ENCODE measurements around the gene F2RL3.
"Not testable (repeated sequence)": the region's sequence is repeated elsewhere in the genome, so short reads cannot be mapped to it uniquely, and the experiment has no call there.

F2RL3 gene

DNA sequence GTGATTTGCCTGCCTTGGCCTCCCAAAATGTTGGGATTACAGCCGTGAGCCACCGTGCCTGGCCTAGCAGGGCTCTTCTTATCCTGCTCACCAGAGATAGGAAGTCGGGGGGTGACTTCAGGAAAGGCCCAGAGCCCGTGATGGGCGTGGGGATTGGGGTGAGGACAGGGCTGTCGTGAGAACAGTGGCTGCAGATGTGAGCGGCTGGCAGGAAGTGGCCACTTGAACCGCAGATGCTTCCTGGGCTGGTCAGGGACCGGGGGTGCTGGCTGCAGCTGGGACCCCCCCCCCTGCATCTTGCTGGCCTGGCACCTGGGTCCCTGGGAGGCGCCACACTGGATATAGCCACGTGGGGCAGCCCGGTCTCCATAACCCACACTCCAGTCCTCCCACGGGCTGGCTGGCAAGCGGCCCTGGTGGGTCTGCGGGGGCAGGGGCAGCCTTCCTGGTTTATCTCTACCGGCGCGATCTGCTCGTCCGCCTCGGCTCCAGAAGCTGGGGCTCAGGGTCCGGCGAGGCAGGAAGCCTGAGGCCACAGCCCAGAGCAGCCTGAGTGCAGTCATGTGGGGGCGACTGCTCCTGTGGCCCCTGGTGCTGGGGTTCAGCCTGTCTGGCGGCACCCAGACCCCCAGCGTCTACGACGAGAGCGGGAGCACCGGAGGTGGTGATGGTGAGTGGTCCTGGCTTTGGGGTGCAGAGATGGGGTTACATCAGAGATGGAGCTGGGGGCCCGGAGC lies at the start of gene F2RL3:
F2RL3 (plus strand) TSS at position 371 of the 737 bp plus-strand sequence; CDS start at position 562, 191 bp downstream.
- DNase-seq: peak; percentile 84

GRCh38 chr19:16841391-16841926 lies 47.3 kb upstream of the F2RL3 start:
- DNase-seq: no peak

DNA sequence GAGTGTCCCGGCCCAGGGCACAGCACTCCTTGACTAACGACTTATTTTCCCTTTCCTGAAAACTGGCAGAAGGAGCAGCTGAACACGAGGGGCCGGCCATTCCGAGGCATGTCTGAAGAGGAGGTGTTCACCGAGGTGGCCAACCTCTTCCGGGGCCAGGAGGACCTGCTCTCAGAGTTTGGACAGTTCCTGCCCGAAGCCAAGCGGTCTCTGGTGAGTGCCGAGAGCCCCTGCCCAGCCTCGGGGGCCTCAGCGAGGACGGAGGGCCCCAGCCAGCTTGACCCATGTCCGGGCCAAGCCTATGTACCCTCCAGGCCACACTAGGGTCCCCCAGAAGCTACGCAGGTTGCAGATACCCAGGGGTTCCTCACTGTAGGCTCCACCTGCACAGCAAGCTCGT lies 41.9 kb upstream of the F2RL3 start:
- no peak for DNase-seq

GRCh38 chr19:16847430-16847829 lies 41.4 kb upstream of the F2RL3 start:
- no peak for DNase-seq

- no peak for DNase-seq
Measured at GRCh38 chr19:16849168-16849567, 39.6 kb upstream of the F2RL3 start.

GRCh38 chr19:16850133-16850532 lies 38.7 kb upstream of the F2RL3 start:
- DNase-seq: no peak

GRCh38 chr19:16851031-16851712 lies 37.6 kb upstream of the F2RL3 start:
- no peak for DNase-seq

DNA sequence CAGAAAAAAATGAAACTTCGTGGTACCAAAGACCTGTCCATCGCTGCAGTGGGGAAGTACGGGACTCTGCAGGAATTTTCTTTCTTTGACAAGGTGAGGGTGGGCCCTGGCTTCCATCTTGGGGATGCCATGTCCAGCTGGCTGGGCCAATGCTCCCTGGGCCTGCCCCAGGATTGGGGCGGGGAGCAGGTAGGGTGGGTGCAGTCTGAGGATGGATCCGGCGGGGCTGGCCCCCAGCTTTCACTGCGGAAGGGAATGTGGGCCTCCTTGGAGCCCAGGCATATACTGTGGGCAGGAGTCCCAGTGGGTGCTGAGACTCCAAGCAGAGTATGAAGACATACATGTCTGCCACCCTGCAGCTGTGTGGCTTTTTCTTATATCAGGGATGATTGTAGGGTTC lies 35.7 kb upstream of the F2RL3 start:
- DNase-seq: no peak

GRCh38 chr19:16856091-16856490 lies 32.7 kb upstream of the F2RL3 start:
- no peak for DNase-seq

DNA sequence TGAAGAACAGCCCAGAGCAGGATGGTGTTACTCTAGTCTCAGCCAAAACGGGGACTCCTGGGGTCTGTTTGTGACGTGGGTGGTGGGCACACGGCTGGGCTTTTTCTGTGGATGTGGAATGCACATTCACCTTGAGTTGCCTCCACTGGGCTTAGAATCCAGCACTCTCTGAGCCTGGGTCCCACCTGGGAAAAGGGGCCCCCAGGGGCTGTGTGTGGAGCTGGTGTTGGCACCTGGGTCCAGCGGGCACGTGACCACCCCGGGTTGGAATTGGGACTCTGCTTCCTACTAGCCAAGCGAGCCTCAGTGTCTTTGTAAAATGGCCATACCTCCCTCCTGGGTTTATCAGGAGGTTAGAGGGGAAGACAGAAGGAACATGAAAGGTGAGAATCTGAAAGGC lies 29.2 kb upstream of the F2RL3 start:
- no peak for DNase-seq

- no peak for DNase-seq
Measured at GRCh38 chr19:16860118-16860517, 28.7 kb upstream of the F2RL3 start.

DNA sequence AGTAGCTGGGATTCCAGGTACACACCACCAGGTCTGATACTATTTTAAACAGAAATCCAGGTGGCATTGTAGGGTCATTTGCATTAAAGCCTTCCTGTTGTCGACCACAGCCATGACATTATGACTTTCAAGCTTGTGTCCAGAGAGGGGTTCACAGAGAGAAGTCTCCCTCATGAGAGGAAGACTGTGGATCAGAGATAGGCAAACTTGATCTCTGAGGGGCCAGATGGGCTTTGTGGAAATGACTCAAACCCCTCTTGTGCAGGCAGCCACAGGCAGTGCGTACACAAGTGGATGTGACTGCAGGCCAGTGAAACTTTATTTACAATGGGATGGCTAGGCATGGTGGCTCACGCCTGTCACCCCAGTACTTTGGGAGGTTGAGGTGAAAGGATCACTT lies 27.8 kb upstream of the F2RL3 start:
- DNase-seq: no peak

- DNase-seq: no peak
Measured at GRCh38 chr19:16861834-16862233, 27.0 kb upstream of the F2RL3 start.

- no peak for DNase-seq
Measured at GRCh38 chr19:16862826-16863415, 25.9 kb upstream of the F2RL3 start.

- DNase-seq: no peak
Measured at GRCh38 chr19:16867211-16867610, 21.6 kb upstream of the F2RL3 start.

GRCh38 chr19:16868423-16869130 lies 20.2 kb upstream of the F2RL3 start:
- DNase-seq: no peak

GRCh38 chr19:16869331-16869972 lies 19.3 kb upstream of the F2RL3 start:
- DNase-seq: no peak

DNA sequence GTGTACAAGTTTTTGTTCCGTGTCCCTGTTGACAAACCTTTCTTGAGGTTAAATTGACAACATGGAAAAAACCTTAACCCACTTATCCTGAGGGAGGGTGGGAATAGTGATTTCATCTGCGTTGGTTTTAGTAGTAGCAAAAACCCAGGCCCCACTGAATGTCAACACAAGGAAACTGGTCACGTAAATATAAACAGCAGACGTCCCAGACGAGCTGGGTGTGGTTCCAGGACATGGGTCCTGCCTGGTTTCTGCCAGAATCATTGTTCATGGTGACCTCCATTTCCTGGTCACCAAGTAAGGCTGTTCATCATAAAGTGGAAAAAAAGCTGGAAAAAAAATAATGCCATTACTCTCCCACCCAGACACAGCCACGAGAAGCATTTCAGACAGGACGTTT lies 16.9 kb upstream of the F2RL3 start:
- DNase-seq: no peak

- DNase-seq: no peak
Measured at GRCh38 chr19:16872728-16873127, 16.1 kb upstream of the F2RL3 start.

DNA sequence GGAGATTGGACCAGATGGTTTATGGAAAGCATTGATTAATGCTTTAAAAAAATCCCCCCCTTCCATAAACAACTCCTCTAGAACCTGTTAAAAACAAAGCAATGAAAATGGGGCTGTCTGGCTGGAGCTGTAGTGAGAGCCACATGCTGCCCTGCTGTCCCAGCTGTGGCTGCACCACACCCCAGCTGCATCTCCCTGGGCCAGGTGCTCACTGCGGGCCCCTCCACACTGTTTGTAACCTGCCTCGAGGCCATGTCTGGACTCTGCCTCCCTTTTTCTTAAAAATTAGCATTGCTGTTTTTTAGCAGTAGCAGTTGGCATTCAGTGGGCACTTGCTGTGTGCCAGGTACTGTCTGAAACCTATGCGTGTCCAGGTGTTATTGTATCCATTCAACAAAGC lies 15.2 kb upstream of the F2RL3 start:
- DNase-seq: no peak

DNA sequence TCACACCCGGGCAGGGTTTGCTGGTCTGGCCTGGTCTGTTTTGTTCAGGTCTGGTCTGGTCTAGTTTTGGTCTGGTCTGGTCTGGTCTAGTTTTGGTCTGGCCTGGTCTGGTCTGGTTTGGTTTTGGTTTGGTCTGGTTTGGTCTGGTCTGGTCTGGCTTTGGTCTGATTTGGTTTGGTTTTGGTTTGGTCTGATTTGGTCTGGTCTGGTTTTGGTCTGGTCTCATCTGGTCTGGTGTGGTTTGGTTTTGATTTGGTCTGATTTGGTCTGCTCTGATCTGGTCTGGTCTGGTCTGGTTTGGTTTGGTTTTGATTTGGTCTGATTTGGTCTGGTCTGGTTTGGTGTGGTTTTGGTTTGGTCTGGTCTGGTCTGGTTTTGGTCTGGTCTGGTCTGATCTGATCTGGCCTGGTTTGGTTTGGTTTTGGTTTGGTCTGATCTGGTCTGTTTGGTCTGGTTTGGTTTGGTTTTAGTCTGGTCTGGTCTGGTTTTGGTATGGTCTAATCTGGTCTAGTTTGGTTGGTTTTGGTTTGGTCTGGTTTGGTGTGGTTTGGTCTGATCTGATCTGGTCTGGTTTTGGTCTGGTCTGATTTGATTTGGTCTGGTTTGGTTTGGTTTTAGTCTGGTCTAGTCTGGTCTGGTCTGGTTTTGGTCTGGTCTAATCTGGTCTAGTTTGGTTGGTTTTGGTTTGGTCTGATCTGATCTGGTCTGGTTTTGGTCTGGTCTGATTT lies 14.4 kb upstream of the F2RL3 start:
- DNase-seq: no peak

DNA sequence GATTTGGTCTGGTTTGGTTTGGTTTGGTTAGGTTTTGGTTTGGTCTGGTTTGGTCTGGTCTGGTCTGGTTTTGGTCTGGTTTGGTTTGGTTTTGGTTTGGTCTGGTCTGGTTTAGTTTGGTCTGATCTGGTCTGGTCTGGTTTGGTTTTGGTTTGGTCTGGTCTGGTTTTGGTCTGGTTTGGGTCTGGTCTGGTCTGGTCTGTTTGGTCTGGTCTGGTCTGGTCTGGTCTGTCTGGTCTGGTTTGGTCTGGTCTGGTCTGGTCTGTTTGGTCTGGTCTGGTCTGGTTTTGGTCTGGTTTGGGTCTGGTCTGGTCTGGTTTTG lies 13.9 kb upstream of the F2RL3 start:
- DNase-seq: not testable (repeated sequence)
